Measurements from ENCODE around the gene BFSP1.

Gene BFSP1

GRCh38 chr20:17533396-17533795 is 2.2 kb upstream of the BFSP1 start:
- no peak for FAIRE-seq
- TF ChIP-seq CTCF (IDR thresholded peaks at IDR 0.05; ENCODE audit: insufficient read depth, missing control alignments): no peak

GRCh38 chr20:17531665-17532025 is 466 bp upstream of the BFSP1 start:
- no peak for TF ChIP-seq CTCF (IDR thresholded peaks at IDR 0.05; ENCODE audit: insufficient read depth, missing control alignments)
- no peak for DNase-seq (ENCODE audit: insufficient read length, low spot score)
- no peak for FAIRE-seq

More at GRCh38 chr20:17533396-17533795, 2.2 kb upstream of the BFSP1 start:
- DNase-seq (ENCODE audit: insufficient read length, low spot score): no peak

GRCh38 chr20:17530153-17530552 is 1.0 kb downstream of the BFSP1 start:
- no peak for DNase-seq (ENCODE audit: insufficient read length, low spot score)
- TF ChIP-seq CTCF (IDR thresholded peaks at IDR 0.05; ENCODE audit: insufficient read depth, missing control alignments): no peak
- no peak for FAIRE-seq

GRCh38 chr20:17529586-17529985 is 1.6 kb downstream of the BFSP1 start:
- DNase-seq (ENCODE audit: insufficient read length, low spot score) (no peak), FAIRE-seq (no peak)
- no peak for TF ChIP-seq CTCF (IDR thresholded peaks at IDR 0.05; ENCODE audit: insufficient read depth, missing control alignments)

- DNase-seq (ENCODE audit: insufficient read length, low spot score) (no peak), FAIRE-seq (no peak)
- no peak for TF ChIP-seq CTCF (IDR thresholded peaks at IDR 0.05; ENCODE audit: insufficient read depth, missing control alignments)
Observed at GRCh38 chr20:17525650-17526049, 5.5 kb downstream of the BFSP1 start.

- no peak for TF ChIP-seq CTCF (IDR thresholded peaks at IDR 0.05; ENCODE audit: insufficient read depth, missing control alignments)
- FAIRE-seq (no peak), DNase-seq (ENCODE audit: insufficient read length, low spot score) (no peak)
Observed at GRCh38 chr20:17525132-17525531, 6.0 kb downstream of the BFSP1 start.

GRCh38 chr20:17524560-17524959 is 6.6 kb downstream of the BFSP1 start:
- no peak for TF ChIP-seq CTCF (IDR thresholded peaks at IDR 0.05; ENCODE audit: insufficient read depth, missing control alignments)
- no peak for FAIRE-seq
- DNase-seq (ENCODE audit: insufficient read length, low spot score): no peak
